Right lobe of liver (tissue), 6 donors: Measurements from ENCODE around the gene SPON1. TPM values are rescaled to one million over a fixed set of nuclear protein-coding genes. Genes with fewer than 3 reads are reported as not detected.

Experiments
- ATAC-seq, 4 donors: fragments of 200-7000 bp; cut with Tn5 transposase; one replicate each; pipeline ENCODE4 v1.9.1; 2020; ENCODE audit warnings: mild to moderate bottlenecking in 4 of 4, moderate library complexity in 4 of 4
- DNase-seq, 3 donors: peaks; one replicate each; pipeline ENCODE4 v3.0.0-alpha.2; 2020
- H3K27ac ChIP-seq, 3 donors: fragments of 200-600 bp; one replicate each; pipeline ENCODE4 v1.8.0; 2022
- H3K27me3 ChIP-seq, 2 donors: fragments of 200-600 bp; one replicate each; pipeline ENCODE4 v1.8.0; 2022
- H3K36me3 ChIP-seq, 4 donors: fragments of 200-600 bp; sonication (generic) in 1 of 4; one replicate each; pipeline versions ENCODE4 v1.5.1 to v1.8.0; 2017 to 2022; ENCODE audit warnings: control low read depth in 1 of 4
- H3K4me1 ChIP-seq, 4 donors: fragments of 200-600 bp; sonication (generic) in 1 of 4; one replicate each; pipeline versions ENCODE4 v1.5.1 to v1.8.0; 2017 to 2022; ENCODE audit warnings: control low read depth in 1 of 4
- H3K4me3 ChIP-seq, 3 donors: fragments of 200-600 bp; one replicate each; pipeline ENCODE4 v1.8.0; 2022
- H3K9me3 ChIP-seq, 4 donors: fragments of 200-600 bp; sonication (generic) in 1 of 4; one replicate each; pipeline versions ENCODE4 v1.5.1 to v1.8.0; 2017 to 2022; ENCODE audit warnings: control low read depth in 1 of 4
- POLR2A ChIP-seq: fragments of 450-650 bp; IDR thresholded peaks from one replicate; pipeline ENCODE4 v1.6.1; 2017; ENCODE audit warnings: antibody characterized with exemption, mild to moderate bottlenecking
- WGBS: methylation state at CpG from one replicate; pipeline ENCODE4 v1.1.6; 2018; ENCODE audit warnings: low coverage, low lambda C conversion rate; ENCODE audit not compliant: insufficient coverage; ENCODE audit errors: missing lambda C conversion rate; 5-methylcytosine and 5-hydroxymethylcytosine counted together
- intact Hi-C, 2 donors: fragments of 100-400 bp; cut with DNase I; formaldehyde crosslinking; loops; one replicate each; pipeline versions ENCODE4 v1.11.2 to v1.14.1; 2022
- total RNA-seq, 6 experiments: library from RNA; depleted of rRNA in 2 of 6; stranded (reverse); fragments of >200 nt in 2 of 6; fragmentation: NEBNext Ultra II Directional in 3 of 6; extraction: Animal tissue kit (Norgen Biotek cat#: 25700) in 3 of 6; gene quantifications; one replicate each; pipeline versions ENCODE4 v1.1.0 to v1.2.4, GENCODE V29; 2016 to 2023
- TF ChIP-seq, protein P1 (sequence below), 4 donors: fragments of 200-600 bp in 3 of 4; fragments of 450-650 bp in 1 of 4; IDR thresholded peaks; one replicate each; pipeline versions ENCODE4 v1.5.1 to v1.8.0; 2016 to 2022; ENCODE audit warnings: antibody characterized with exemption in 4 of 4, mild to moderate bottlenecking in 2 of 4
- donor health status: DM: no; HTN: yes; CAD: no.
- donor health status: DM: no; HTN: no; CAD: no.
- donor health status: DM: no; HTN: no; CAD: no.
- donor health status: DM: no; HTN: yes; CAD: no.
- donor health status: DM: no; HTN: yes; CAD: no.

SPON1 gene
- total RNA-seq, 6 experiments from 2014 or later: 0.51 to 2.4 (median 1.6) TPM

DNA sequence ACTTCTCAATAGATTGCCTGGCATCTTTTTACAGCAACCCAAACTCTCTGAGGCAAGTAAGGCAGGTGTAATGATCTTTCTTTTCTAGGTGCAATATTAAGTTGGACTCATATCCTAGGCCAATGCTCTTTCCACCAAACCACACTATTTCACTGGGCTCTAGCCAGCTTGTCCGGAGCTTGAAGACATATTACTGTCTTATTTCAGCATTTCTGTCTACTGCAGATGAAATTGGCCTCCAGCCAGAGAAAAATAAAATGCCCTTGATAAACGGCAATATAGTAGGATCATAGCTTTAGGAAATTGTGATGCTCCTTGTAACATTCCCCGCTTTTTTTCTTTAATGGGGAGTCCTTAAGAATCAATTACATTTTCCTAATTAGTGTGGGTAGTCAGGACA lies 48.1 kb downstream of the SPON1 start:
- intact Hi-C loops: no loop called here
- WGBS: 69% methylated on average over 3 of the region's 3 CpGs
- no peaks in the 10 kb centered on the region for H3K4me1 ChIP-seq
- no peak for ATAC-seq
- H3K36me3 ChIP-seq: no peaks in the 10 kb centered on the region
- no peak overlapping the region for H3K27ac ChIP-seq
- no peaks in the 10 kb centered on the region for H3K9me3 ChIP-seq
- H3K4me3 ChIP-seq: no peak overlapping the region
- H3K27me3 ChIP-seq: no peaks in the 10 kb centered on the region
- TF ChIP-seq, protein P1, sequence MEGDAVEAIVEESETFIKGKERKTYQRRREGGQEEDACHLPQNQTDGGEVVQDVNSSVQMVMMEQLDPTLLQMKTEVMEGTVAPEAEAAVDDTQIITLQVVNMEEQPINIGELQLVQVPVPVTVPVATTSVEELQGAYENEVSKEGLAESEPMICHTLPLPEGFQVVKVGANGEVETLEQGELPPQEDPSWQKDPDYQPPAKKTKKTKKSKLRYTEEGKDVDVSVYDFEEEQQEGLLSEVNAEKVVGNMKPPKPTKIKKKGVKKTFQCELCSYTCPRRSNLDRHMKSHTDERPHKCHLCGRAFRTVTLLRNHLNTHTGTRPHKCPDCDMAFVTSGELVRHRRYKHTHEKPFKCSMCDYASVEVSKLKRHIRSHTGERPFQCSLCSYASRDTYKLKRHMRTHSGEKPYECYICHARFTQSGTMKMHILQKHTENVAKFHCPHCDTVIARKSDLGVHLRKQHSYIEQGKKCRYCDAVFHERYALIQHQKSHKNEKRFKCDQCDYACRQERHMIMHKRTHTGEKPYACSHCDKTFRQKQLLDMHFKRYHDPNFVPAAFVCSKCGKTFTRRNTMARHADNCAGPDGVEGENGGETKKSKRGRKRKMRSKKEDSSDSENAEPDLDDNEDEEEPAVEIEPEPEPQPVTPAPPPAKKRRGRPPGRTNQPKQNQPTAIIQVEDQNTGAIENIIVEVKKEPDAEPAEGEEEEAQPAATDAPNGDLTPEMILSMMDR (IDR thresholded peaks at IDR 0.05): no peak
- TF ChIP-seq POLR2A: no peak
- no peak for DNase-seq

DNA sequence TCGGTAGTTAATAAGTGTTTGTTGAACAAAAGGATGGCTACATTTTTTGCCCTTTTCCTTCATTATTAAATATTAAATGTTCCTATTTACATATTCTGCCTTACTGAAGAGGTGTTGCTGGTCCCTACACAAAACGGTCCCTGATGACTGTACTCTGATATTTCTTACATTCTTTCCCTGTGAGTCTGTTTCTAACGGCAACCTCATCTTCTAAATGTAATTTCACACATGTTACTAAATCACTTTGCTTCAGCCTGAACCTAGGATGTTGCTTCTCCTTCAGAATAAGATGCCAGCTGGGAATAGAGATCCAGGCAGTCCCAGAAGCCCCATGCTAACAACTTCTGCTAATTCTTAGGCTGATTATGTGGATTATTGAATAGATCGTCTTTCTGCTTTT lies 50.3 kb downstream of the SPON1 start:
- intact Hi-C loops: no loop called here
- H3K4me1 ChIP-seq: no peaks in the 10 kb centered on the region
- no peaks in the 10 kb centered on the region for H3K36me3 ChIP-seq
- WGBS: 68% methylated on average over 4 of the region's 4 CpGs
- DNase-seq (no peak), ATAC-seq (no peak)
- H3K27me3 ChIP-seq: no peaks in the 10 kb centered on the region
- TF ChIP-seq, protein P1 (IDR thresholded peaks at IDR 0.05): no peak
- no peak for TF ChIP-seq POLR2A
- H3K27ac ChIP-seq: no peak overlapping the region
- H3K4me3 ChIP-seq: no peak overlapping the region
- H3K9me3 ChIP-seq: no peaks in the 10 kb centered on the region

DNA sequence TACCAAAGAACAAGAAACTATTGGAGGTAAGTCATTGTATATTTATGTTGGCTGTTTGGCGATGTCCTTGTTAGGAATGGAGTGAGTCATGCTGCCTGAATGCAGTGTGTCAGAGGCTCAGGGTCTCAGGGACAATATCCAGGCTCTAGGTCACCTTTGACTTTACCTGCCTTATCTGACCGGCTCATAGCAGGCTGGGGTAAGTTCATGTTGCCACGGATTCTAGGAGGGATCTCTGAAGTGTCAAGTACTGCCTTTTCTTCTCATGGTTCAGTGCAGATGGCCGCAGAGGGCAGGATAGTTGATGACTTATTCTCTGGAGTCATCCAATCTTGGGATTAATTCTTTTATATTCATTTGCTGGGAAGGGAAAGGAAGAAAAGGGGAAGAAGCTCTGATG lies 53.2 kb downstream of the SPON1 start:
- H3K4me3 ChIP-seq: no peak overlapping the region
- WGBS: 15% methylated on average over 3 of the region's 4 CpGs
- no peaks in the 10 kb centered on the region for H3K36me3 ChIP-seq
- ATAC-seq: peak in 1 of 4 donors; percentile 92
- TF ChIP-seq POLR2A: no peak
- intact Hi-C loops: no loop called here
- DNase-seq: no peak
- H3K27me3 ChIP-seq: no peaks in the 10 kb centered on the region
- H3K27ac ChIP-seq: no peak overlapping the region
- H3K9me3 ChIP-seq: no peaks in the 10 kb centered on the region
- H3K4me1 ChIP-seq: no peaks in the 10 kb centered on the region

DNA sequence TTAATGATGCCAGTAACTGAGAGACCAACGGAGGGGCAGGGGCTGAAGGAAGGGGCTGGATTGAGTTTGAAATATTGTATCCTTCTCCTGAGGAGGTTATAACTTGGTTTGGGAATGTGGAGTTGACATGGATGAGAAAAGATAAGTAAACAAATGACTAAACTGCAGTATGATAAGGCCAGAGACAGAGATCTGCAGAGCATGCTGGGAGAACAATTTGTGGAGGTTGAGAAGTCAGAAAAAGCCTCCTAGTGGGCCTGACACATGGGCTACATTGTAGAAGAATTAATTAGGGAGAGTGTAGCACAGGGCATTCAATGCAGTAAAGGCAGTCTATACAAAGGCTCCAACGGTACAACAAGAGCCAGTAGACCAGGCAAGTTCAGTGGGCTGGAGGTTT lies 55.9 kb downstream of the SPON1 start:
- 74% methylated on average over 2 of the region's 2 CpGs for WGBS
- TF ChIP-seq POLR2A: no peak
- TF ChIP-seq, protein P1 (IDR thresholded peaks at IDR 0.05): no peak
- no peak overlapping the region for H3K27ac ChIP-seq
- intact Hi-C loops: no loop called here
- ATAC-seq (no peak), DNase-seq (no peak)
- H3K4me3 ChIP-seq: no peak overlapping the region
- H3K27me3 ChIP-seq: no peaks in the 10 kb centered on the region
- no peaks in the 10 kb centered on the region for H3K36me3 ChIP-seq
- no peaks in the 10 kb centered on the region for H3K4me1 ChIP-seq
- no peaks in the 10 kb centered on the region for H3K9me3 ChIP-seq

DNA sequence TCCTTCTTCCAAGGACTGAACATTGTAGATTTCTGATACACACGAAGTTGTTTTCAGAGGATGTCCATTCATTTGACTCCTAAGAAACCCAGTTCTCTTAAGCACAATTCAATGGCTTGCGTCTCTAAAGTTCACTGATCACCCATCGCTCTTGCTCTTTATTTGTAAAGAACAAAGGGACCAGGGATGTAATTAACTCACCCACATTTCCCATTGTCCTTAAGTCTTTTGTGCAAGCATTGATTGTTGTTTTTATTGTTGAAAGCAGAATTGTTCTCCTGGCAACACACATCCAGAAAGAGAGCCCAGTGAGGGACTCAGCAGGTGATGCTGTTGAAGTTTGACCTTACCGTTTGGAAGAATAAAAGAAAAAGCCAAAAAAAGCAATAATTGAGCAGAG lies 59.2 kb downstream of the SPON1 start:
- Histone ChIP-seq H3K27ac (no peak overlapping the region), H3K36me3 (no peaks in the 10 kb centered on the region), H3K4me1 (no peaks in the 10 kb centered on the region), H3K4me3 (no peak overlapping the region), H3K9me3 (no peaks in the 10 kb centered on the region), H3K27me3 (no peaks in the 10 kb centered on the region)
- TF ChIP-seq, protein P1 (IDR thresholded peaks at IDR 0.05): no peak
- TF ChIP-seq POLR2A: no peak
- ATAC-seq: no peak
- 55% methylated on average over 4 of the region's 4 CpGs for WGBS
- intact Hi-C loops: no loop called here
- DNase-seq: no peak
